Adrenal gland (tissue), 5 donors: ENCODE measurements around the gene MAP4.

ENCODE experiments used
- POLR2A ChIP-seq, 2 donors: fragments of 450-650 bp; IDR thresholded peaks; one replicate each; pipeline ENCODE4 v1.6.1; 2017; ENCODE audit warnings: antibody characterized with exemption in 2 of 2, mild to moderate bottlenecking in 2 of 2, moderate library complexity in 1 of 2
- TF ChIP-seq, protein P1 (sequence below), 6 experiments: fragments of 450-650 bp in 4 of 6; fragments of 200-600 bp in 2 of 6; sonication (generic) in 1 of 6; IDR thresholded peaks; 1 replicate in 5 of 6; 2 replicates in 1 of 6; pipeline versions ENCODE4 v1.5.1 to v1.8.0; 2016 to 2021; ENCODE audit warnings: antibody characterized with exemption in 6 of 6, mild to moderate bottlenecking in 2 of 6, moderate library complexity in 1 of 6
- donor health status: DM: no; HTN: no; CAD: no.

DNA sequence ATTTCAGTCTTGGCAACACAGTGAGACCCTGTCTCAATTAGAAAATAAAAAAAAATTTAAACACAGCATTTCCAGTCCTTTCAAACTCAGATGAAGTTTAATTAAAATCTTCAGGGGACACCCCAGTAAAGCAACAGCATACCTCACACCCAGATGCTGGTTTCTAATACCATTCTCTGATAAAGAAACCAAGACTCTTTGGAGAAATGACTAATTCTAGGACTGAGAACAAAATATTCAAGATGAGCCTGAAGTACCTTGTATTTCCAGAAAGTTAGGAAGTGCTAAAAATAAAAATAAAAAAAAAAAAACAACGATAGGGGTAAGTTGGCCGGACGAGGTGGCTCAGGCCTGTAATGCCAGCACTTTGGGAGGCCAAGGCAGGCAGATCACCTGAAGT is 14.0 kb upstream of the MAP4 start:
- TF ChIP-seq, protein P1, sequence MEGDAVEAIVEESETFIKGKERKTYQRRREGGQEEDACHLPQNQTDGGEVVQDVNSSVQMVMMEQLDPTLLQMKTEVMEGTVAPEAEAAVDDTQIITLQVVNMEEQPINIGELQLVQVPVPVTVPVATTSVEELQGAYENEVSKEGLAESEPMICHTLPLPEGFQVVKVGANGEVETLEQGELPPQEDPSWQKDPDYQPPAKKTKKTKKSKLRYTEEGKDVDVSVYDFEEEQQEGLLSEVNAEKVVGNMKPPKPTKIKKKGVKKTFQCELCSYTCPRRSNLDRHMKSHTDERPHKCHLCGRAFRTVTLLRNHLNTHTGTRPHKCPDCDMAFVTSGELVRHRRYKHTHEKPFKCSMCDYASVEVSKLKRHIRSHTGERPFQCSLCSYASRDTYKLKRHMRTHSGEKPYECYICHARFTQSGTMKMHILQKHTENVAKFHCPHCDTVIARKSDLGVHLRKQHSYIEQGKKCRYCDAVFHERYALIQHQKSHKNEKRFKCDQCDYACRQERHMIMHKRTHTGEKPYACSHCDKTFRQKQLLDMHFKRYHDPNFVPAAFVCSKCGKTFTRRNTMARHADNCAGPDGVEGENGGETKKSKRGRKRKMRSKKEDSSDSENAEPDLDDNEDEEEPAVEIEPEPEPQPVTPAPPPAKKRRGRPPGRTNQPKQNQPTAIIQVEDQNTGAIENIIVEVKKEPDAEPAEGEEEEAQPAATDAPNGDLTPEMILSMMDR (IDR thresholded peaks at IDR 0.05), result no peak
- no peak for TF ChIP-seq POLR2A (IDR thresholded peaks at IDR 0.05)
